Ishikawa (cell line): ENCODE data around the gene ST3GAL3.

Experiments used
- CEBPB ChIP-seq: IDR thresholded peaks from 2 replicates; pipeline ENCODE4 v1.6.1; 2012
- CREB1 ChIP-seq: IDR thresholded peaks from 2 replicates; pipeline ENCODE4 v1.6.1; 2012; ENCODE audit warnings: low read depth
- EGR1 ChIP-seq: IDR thresholded peaks from 2 replicates; pipeline ENCODE4 v1.6.1; 2012
- EP300 ChIP-seq: IDR thresholded peaks from 2 replicates; pipeline ENCODE4 v1.6.1; 2012; ENCODE audit warnings: borderline replicate concordance
- MAX ChIP-seq: IDR thresholded peaks from 2 replicates; pipeline ENCODE4 v1.6.1; 2012
- REST ChIP-seq: IDR thresholded peaks from 2 replicates; pipeline ENCODE4 v1.6.1; 2012; ENCODE audit warnings: low read depth, mild to moderate bottlenecking
- USF1 ChIP-seq: IDR thresholded peaks from 2 replicates; pipeline ENCODE4 v1.6.1; 2012

GRCh38 chr1:43843684-43844083, 136.3 kb downstream of the ST3GAL3 start:
- TF ChIP-seq EP300 = no peak
- TF ChIP-seq CEBPB = no peak
- TF ChIP-seq EGR1 = no peak
- TF ChIP-seq USF1 = no peak
- no peak for TF ChIP-seq REST
- TF ChIP-seq MAX = no peak
- no peak for TF ChIP-seq CREB1
